COLO668 (cell line): Measurements from ENCODE around the gene ST3GAL4.

Experiments
- DNase-seq: peaks from one replicate; lab custom pipeline; 2025; ENCODE audit not compliant: unreplicated experiment; lab: John Stamatoyannopoulos, UW

The ST3GAL4 gene

GRCh38 chr11:126440792-126441514 is 85.5 kb downstream of the ST3GAL4 start:
- DNase-seq: peak; percentile 67

- no peak for DNase-seq
These were observed 87.6 kb downstream of the ST3GAL4 start for GRCh38 chr11:126443120-126443519.

- DNase-seq: no peak
These were observed 88.6 kb downstream of the ST3GAL4 start for GRCh38 chr11:126444072-126444471.

GRCh38 chr11:126446581-126446980 is 91.1 kb downstream of the ST3GAL4 start:
- no peak for DNase-seq

GRCh38 chr11:126450198-126450597 is 94.7 kb downstream of the ST3GAL4 start:
- no peak for DNase-seq

GRCh38 chr11:126450806-126451205 is 95.3 kb downstream of the ST3GAL4 start:
- no peak for DNase-seq

- DNase-seq: no peak
These were observed 95.8 kb downstream of the ST3GAL4 start for GRCh38 chr11:126451211-126451802.

GRCh38 chr11:126452241-126453101 is 97.0 kb downstream of the ST3GAL4 start:
- DNase-seq: no peak

- no peak for DNase-seq
These were observed 100.6 kb downstream of the ST3GAL4 start for GRCh38 chr11:126456089-126456488.

- DNase-seq: no peak
These were observed 101.5 kb downstream of the ST3GAL4 start for GRCh38 chr11:126456783-126457542.

GRCh38 chr11:126457817-126458216 is 102.3 kb downstream of the ST3GAL4 start:
- no peak for DNase-seq

- no peak for DNase-seq
These were observed 104.3 kb downstream of the ST3GAL4 start for GRCh38 chr11:126459691-126460281.

- DNase-seq: no peak
These were observed 105.1 kb downstream of the ST3GAL4 start for GRCh38 chr11:126460417-126461095.

GRCh38 chr11:126461096-126461440 is 105.6 kb downstream of the ST3GAL4 start:
- DNase-seq: no peak

GRCh38 chr11:126461996-126462395 is 106.5 kb downstream of the ST3GAL4 start:
- DNase-seq: no peak

GRCh38 chr11:126462422-126462821 is 106.9 kb downstream of the ST3GAL4 start:
- no peak for DNase-seq
